K562 (cell line): ENCODE measurements around the gene DTNB. TPM values are rescaled to one million over a fixed set of nuclear protein-coding genes. Genes with fewer than 3 reads are reported as not detected.

Source experiments
- ATAC-seq: fragments of 200-7000 bp; cut with Tn5 transposase; 3 replicates; pipeline ENCODE4 v1.9.1; 2020; ENCODE audit warnings: moderate library complexity
- BruUV-seq: library from RNA; stranded (reverse); fragments of 400-500 nt; replicated peaks from 2 replicates; lab custom pipeline; 2021; lab: Mats Ljungman, UMichigan
- CTCF ChIA-PET: fragments of 300-600 bp; formaldehyde crosslinking; extraction: SDS; loops from one replicate; lab custom pipeline; 2021; ENCODE audit warnings: low intra/inter-chr PET ratio; lab: Yijun Ruan, JAX
- POLR2A ChIA-PET: fragments of 300-600, 350-650 bp; sonication (Branson Sonifier 250); formaldehyde crosslinking; extraction: SDS; loops from one replicate; lab custom pipeline; 2021; ENCODE audit warnings: antibody characterized with exemption, inconsistent platforms; lab: Yijun Ruan, JAX
- DNase-seq, 4 experiments: peaks; one replicate each; pipeline versions ENCODE4 v3.0.0 to v3.0.0-alpha.2; 2011 to 2018; ENCODE audit warnings: low spot score in 3 of 4, mixed read lengths in 3 of 4; ENCODE audit errors: extremely low read depth in 1 of 4
- FAIRE-seq: peaks from 2 replicates; lab custom pipeline; 2011; peaks lifted over from hg19 to GRCh38; lab: Jason Lieb, UNC
- H2AFZ ChIP-seq: 2 replicates; pipeline ENCODE4 v1.6.0; 2011; ENCODE audit warnings: low read depth, low read length, control low read depth, inconsistent platforms
- H3K27ac ChIP-seq: fragments of 200-600 bp; 3 replicates; pipeline ENCODE4 v1.8.0; 2011; ENCODE audit warnings: low read depth, mild to moderate bottlenecking, control low read depth, inconsistent platforms, low read length, moderate library complexity, mixed read lengths; ENCODE audit errors: extremely low read depth
- H3K27me3 ChIP-seq, 2 experiments: fragments of 300-600 bp in 1 of 2; 2 replicates in 1 of 2; 3 replicates in 1 of 2; pipeline versions ENCODE4 v1.6.0 to v1.8.0; 2011; ENCODE audit warnings: inconsistent platforms in 2 of 2, low read length in 2 of 2, mild to moderate bottlenecking in 1 of 2, mixed read lengths in 1 of 2, moderate library complexity in 1 of 2; ENCODE audit not compliant: control insufficient read depth in 2 of 2, insufficient read depth in 2 of 2
- H3K36me3 ChIP-seq: fragments of 300-600 bp; 3 replicates; pipeline ENCODE4 v1.8.0; 2011; ENCODE audit warnings: mild to moderate bottlenecking, low read length, inconsistent platforms; ENCODE audit not compliant: control insufficient read depth, insufficient read depth
- H3K4me1 ChIP-seq, 2 experiments: fragments of 200-600 bp in 1 of 2; replicated peaks in 1 of 2; 2 replicates in 1 of 2; 3 replicates in 1 of 2; pipeline versions ENCODE4 v1.5.1 to v1.8.0; 2011; ENCODE audit warnings: inconsistent platforms in 2 of 2, low read length in 2 of 2, mild to moderate bottlenecking in 1 of 2, mixed read lengths in 1 of 2, moderate library complexity in 1 of 2; ENCODE audit not compliant: control insufficient read depth in 2 of 2, insufficient read depth in 2 of 2
- H3K4me2 ChIP-seq: 2 replicates; pipeline ENCODE4 v1.6.1; 2011; ENCODE audit warnings: low read length, control low read depth, inconsistent platforms, mixed read lengths; ENCODE audit not compliant: insufficient read depth
- H3K4me3 ChIP-seq: fragments of 200-600 bp; sonication (generic), shearing (Covaris generic); 2 replicates; pipeline ENCODE4 v1.5.1; 2016; ENCODE audit warnings: control low read depth, inconsistent platforms
- H3K79me2 ChIP-seq: fragments of 200-600 bp; 3 replicates; pipeline ENCODE4 v1.8.0; 2011; ENCODE audit warnings: low read length, inconsistent platforms; ENCODE audit not compliant: control insufficient read depth, insufficient read depth
- H3K9ac ChIP-seq, 2 experiments: 2 replicates each; pipeline versions ENCODE4 v1.6.0 to v1.6.1; 2011; ENCODE audit warnings: low read depth in 2 of 2, low read length in 2 of 2, control low read depth in 1 of 2, inconsistent platforms in 1 of 2, mild to moderate bottlenecking in 1 of 2, mixed read lengths in 1 of 2; ENCODE audit not compliant: insufficient read depth in 1 of 2
- H3K9me1 ChIP-seq: one replicate; pipeline ENCODE4 v1.6.0; 2011; ENCODE audit warnings: inconsistent platforms, mild to moderate bottlenecking, low read length, moderate library complexity; ENCODE audit not compliant: control insufficient read depth, insufficient read depth
- H3K9me3 ChIP-seq: replicated peaks from 2 replicates; pipeline ENCODE4 v1.5.1; 2011; ENCODE audit warnings: low read depth, low read length, inconsistent platforms; ENCODE audit not compliant: control insufficient read depth, insufficient read depth
- H4K20me1 ChIP-seq: replicated peaks from 2 replicates; pipeline ENCODE4 v1.6.1; 2011; ENCODE audit warnings: low read length, inconsistent platforms, mixed read lengths; ENCODE audit not compliant: control insufficient read depth, insufficient read depth
- HNRNPL ChIP-seq: fragments of 200-400 bp; formaldehyde crosslinking; IDR thresholded peaks from 2 replicates; pipeline ENCODE4 v1.6.1; 2017; ENCODE audit warnings: low read depth, mild to moderate bottlenecking, low read length
- PURB ChIP-seq: sonication (generic); formaldehyde crosslinking; IDR thresholded peaks from 2 replicates; pipeline ENCODE4 v1.9.0; 2021; ENCODE audit warnings: low read depth, mild to moderate bottlenecking, missing genetic modification reagents
- ZNF24 ChIP-seq: fragments of 450-650 bp; IDR thresholded peaks from 2 replicates; pipeline ENCODE4 v1.6.1; 2016
- ZNF830 ChIP-seq: fragments of 250-450 bp; sonication (Bioruptor Pico); IDR thresholded peaks from 2 replicates; pipeline ENCODE4 v1.5.0; 2021; ENCODE audit warnings: mild to moderate bottlenecking
- WGBS: fragments of 100-300 bp; shearing (Covaris generic); methylation state at CpG from one replicate; pipeline ENCODE4 v1.1.6; 2016; ENCODE audit warnings: low coverage, mixed read lengths; ENCODE audit not compliant: insufficient coverage; ENCODE audit errors: missing lambda C conversion rate; 5-methylcytosine and 5-hydroxymethylcytosine counted together
- in situ Hi-C: fragments of 300-500 bp; cut with MboI; formaldehyde crosslinking; loops from 4 replicates; pipeline ENCODE4 v1.15.0; 2018; ENCODE audit warnings: inconsistent platforms, mixed read lengths
- intact Hi-C: fragments of 100-400 bp; cut with micrococcal nuclease; formaldehyde crosslinking; loops from 2 replicates; pipeline ENCODE4 v1.14.2; 2022
- polyA plus RNA-seq, 8 experiments: library from polyadenylated mRNA; depleted of rRNA in 4 of 8; stranded (reverse) in 5 of 8; unstranded in 3 of 8; fragments of >200 nt; fragmentation: Nextera tagmentation in 2 of 8; fragmentation: Illumina TruSeq in 1 of 8; extraction: Ambion mirVana in 2 of 8; extraction: Trizol in 1 of 8; gene quantifications; 2 replicates each; pipeline versions ENCODE4 v1.2.1 to v1.2.3, GENCODE V29; 2011 to 2014; ENCODE audit warnings: inconsistent platforms in 1 of 8, missing spikeins in 1 of 8
- total RNA-seq, 7 experiments: library from RNA; depleted of rRNA in 6 of 7; stranded (reverse); fragments of >200 nt in 6 of 7; fragmentation: Illumina TruSeq in 2 of 7; extraction: Trizol in 2 of 7; gene quantifications; 2 replicates each; pipeline versions ENCODE4 v1.2.1 to v1.2.3, GENCODE V29; 2011 to 2021; ENCODE audit warnings: low replicate concordance in 1 of 7
- TF ChIP-seq, protein P1 (sequence below): sonication (generic); formaldehyde crosslinking; IDR thresholded peaks from 2 replicates; pipeline ENCODE4 v1.8.0; 2023; ENCODE audit warnings: missing genetic modification reagents, mild to moderate bottlenecking, borderline replicate concordance

The DTNB gene
- total and polyA plus RNA-seq, 9 of the 15 experiments (the other 6 are each of a cell fraction or from before 2014, with no cell fraction given), result 0.18 to 2.0 (median 0.77) TPM; not detected in 2

DNA sequence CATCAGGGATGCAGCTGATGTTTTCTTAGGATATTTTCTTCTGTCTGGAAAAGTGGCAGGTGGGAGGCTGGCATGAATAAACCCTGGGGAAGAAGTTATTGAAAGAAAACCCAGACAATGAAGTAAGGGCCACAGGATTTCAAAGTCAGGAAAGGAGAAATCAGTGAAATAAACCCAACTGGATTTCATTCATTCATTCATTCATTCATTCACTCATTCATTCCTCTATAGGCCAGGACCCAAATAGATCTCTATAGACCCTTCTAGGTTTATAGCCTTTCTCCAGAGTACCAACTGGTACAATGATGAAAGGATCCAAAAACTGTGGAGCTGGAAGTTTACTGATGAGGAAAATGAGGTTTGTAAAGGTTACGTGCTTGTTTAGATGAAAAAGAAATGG, 264.3 kb downstream of the DTNB start:
- Histone ChIP-seq H3K27ac (no peak overlapping the region), H4K20me1 (no peaks in the 10 kb centered on the region), H3K27me3 (peaks cover 10 to 22% of the 10 kb centered on the region in 2 experiments), H3K79me2 (no peaks in the 10 kb centered on the region), H3K4me1 (no peaks in the 10 kb centered on the region), H3K36me3 (no peaks in the 10 kb centered on the region), H3K9me3 (no peaks in the 10 kb centered on the region; the same call in 1 of the 2 replicates), H3K9me1 (no peaks in the 10 kb centered on the region), H2AFZ (no peak overlapping the region), H3K4me2 (no peak overlapping the region), H3K9ac (no peak overlapping the region), H3K4me3 (no peak overlapping the region)
- BruUV-seq, result no TSS peak
- 0% methylated on average over 1 of the region's 1 CpG for WGBS
- intact Hi-C loops (no loop called here), in situ Hi-C loops (no loop called here)
- TF ChIP-seq ZNF24 (peak; percentile 76; the same call in 1 of the 2 replicates), ZNF830 (CRISPR knock-in tag) (no peak)
- ATAC-seq (no peak), DNase-seq (no peak), FAIRE-seq (no peak)
- ChIA-PET CTCF (no interaction called here), POLR2A (no interaction called here)

DNA sequence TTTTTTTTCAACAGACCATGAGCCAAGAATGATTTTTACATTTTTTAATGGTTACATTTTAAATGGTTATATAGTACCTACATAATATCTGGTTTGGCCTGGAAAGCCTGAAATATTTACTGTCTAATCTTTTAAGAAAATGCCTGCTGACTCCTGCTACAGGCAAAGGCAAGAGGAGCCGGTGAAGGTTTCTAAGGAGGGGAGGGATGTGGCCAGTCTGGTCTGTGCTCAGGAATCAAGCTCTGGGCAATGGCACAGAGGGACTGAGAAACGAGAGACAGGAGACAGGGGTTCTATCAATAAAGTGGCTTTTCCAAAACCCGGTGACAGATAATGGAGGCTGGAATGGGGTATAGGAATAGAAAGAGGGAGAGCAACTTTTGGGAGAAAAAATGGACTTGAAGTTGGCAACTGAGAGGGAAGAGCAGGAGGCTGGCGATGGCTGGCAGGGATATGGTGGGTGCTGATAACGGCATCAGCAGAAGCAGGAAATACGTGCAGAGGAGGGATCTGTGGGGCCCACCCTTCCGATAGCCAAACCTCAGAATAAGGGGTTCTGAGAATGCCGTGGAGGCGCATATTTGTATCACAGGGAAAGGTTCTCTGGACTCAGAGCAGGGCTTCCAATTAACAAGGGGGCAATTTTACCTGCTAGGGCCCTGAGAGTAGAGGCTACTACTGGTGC, 267.6 kb downstream of the DTNB start:
- CTCF ChIA-PET, result no interaction called here

More for the DNA sequence above, 267.6 kb downstream of the DTNB start:
- no peak overlapping the region for H2AFZ ChIP-seq
- TF ChIP-seq, protein P1, sequence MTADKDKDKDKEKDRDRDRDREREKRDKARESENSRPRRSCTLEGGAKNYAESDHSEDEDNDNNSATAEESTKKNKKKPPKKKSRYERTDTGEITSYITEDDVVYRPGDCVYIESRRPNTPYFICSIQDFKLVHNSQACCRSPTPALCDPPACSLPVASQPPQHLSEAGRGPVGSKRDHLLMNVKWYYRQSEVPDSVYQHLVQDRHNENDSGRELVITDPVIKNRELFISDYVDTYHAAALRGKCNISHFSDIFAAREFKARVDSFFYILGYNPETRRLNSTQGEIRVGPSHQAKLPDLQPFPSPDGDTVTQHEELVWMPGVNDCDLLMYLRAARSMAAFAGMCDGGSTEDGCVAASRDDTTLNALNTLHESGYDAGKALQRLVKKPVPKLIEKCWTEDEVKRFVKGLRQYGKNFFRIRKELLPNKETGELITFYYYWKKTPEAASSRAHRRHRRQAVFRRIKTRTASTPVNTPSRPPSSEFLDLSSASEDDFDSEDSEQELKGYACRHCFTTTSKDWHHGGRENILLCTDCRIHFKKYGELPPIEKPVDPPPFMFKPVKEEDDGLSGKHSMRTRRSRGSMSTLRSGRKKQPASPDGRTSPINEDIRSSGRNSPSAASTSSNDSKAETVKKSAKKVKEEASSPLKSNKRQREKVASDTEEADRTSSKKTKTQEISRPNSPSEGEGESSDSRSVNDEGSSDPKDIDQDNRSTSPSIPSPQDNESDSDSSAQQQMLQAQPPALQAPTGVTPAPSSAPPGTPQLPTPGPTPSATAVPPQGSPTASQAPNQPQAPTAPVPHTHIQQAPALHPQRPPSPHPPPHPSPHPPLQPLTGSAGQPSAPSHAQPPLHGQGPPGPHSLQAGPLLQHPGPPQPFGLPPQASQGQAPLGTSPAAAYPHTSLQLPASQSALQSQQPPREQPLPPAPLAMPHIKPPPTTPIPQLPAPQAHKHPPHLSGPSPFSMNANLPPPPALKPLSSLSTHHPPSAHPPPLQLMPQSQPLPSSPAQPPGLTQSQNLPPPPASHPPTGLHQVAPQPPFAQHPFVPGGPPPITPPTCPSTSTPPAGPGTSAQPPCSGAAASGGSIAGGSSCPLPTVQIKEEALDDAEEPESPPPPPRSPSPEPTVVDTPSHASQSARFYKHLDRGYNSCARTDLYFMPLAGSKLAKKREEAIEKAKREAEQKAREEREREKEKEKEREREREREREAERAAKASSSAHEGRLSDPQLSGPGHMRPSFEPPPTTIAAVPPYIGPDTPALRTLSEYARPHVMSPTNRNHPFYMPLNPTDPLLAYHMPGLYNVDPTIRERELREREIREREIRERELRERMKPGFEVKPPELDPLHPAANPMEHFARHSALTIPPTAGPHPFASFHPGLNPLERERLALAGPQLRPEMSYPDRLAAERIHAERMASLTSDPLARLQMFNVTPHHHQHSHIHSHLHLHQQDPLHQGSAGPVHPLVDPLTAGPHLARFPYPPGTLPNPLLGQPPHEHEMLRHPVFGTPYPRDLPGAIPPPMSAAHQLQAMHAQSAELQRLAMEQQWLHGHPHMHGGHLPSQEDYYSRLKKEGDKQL (CRISPR knock-in tag), result no peak
- no peak for TF ChIP-seq PURB (CRISPR knock-in tag)
- TF ChIP-seq HNRNPL, result no peak
- no peaks in the 10 kb centered on the region for H3K36me3 ChIP-seq
- no peak for DNase-seq
- no peak overlapping the region for H3K4me3 ChIP-seq
- intact Hi-C loops, result no loop called here
- FAIRE-seq, result no peak
- H3K9me3 ChIP-seq, result no peaks in the 10 kb centered on the region; the same call in 1 of the 2 replicates
- no peak overlapping the region for H3K27ac ChIP-seq
- POLR2A ChIA-PET, result no interaction called here
- H3K4me2 ChIP-seq, result no peak overlapping the region
- no peaks in the 10 kb centered on the region for H3K4me1 ChIP-seq
- in situ Hi-C loops, result no loop called here
- H3K9me1 ChIP-seq, result no peaks in the 10 kb centered on the region
- H3K9ac ChIP-seq, result no peak overlapping the region
- H3K27me3 ChIP-seq, result peaks cover 14 to 39% of the 10 kb centered on the region in 2 experiments
- no peaks in the 10 kb centered on the region for H3K79me2 ChIP-seq
- no peaks in the 10 kb centered on the region; the same call in 1 of the 2 replicates for H4K20me1 ChIP-seq
- no peak for ATAC-seq
- BruUV-seq, result no TSS peak
- 0% methylated on average over 9 of the region's 9 CpGs for WGBS
